Activated CD4-positive, alpha-beta memory T cell treated with anti-CD3 and anti-CD28 coated beads, Interleukin-2, amount 10 ng/mL, durations not matched to agents 7 days and 5 days (primary cell): ENCODE data around the gene SLC10A4. TPM values are rescaled to one million over a fixed set of nuclear protein-coding genes. Genes with fewer than 3 reads are reported as not detected.

Source experiments
- CTCF ChIA-PET: fragments of 350-600 bp; sonication (Branson Sonifier 250); formaldehyde crosslinking; loops from one replicate; lab custom pipeline; 2021; ENCODE audit warnings: antibody characterized with exemption, inconsistent platforms; lab: Charles Lee
- POLR2A ChIA-PET: fragments of 350-600 bp; sonication (Branson Sonifier 250); formaldehyde crosslinking; loops from one replicate; lab custom pipeline; 2021; ENCODE audit warnings: antibody characterized with exemption; lab: Charles Lee
- DNase-seq: peaks from one replicate; pipeline ENCODE4 v3.0.0-alpha.2; 2020
- H3K27ac Mint-ChIP-seq: one replicate; pipeline ENCODE4 v1.8.0; 2021; ENCODE audit warnings: mild to moderate bottlenecking, mixed read lengths
- H3K27me3 Mint-ChIP-seq: one replicate; pipeline ENCODE4 v1.8.0; 2021; ENCODE audit warnings: mixed read lengths
- H3K36me3 Mint-ChIP-seq: one replicate; pipeline ENCODE4 v1.8.0; 2021; ENCODE audit warnings: low read depth, mixed read lengths
- H3K4me1 Mint-ChIP-seq: one replicate; pipeline ENCODE4 v1.8.0; 2021; ENCODE audit warnings: mixed read lengths
- H3K4me3 Mint-ChIP-seq: one replicate; pipeline ENCODE4 v1.8.0; 2021; ENCODE audit warnings: mild to moderate bottlenecking, mixed read lengths
- H3K9me3 Mint-ChIP-seq: one replicate; pipeline ENCODE4 v1.8.0; 2021; ENCODE audit warnings: mixed read lengths
- total RNA-seq, 2 experiments: library from RNA; stranded (reverse); gene quantifications; one replicate each; pipeline ENCODE4 v1.2.3, GENCODE V29; 2021

Gene SLC10A4
- total RNA-seq, 2 experiments from 2014 or later: not detected

GRCh38 chr4:48491514-48492176, 8.5 kb downstream of the SLC10A4 start:
- Mint-ChIP-seq H3K4me3 (no peak overlapping the region), H3K27me3 (peaks cover 48% of the 10 kb centered on the region), H3K9me3 (no peaks in the 10 kb centered on the region), H3K4me1 (peaks cover 4% of the 10 kb centered on the region), H3K36me3 (peaks cover 6% of the 10 kb centered on the region), H3K27ac (no peak overlapping the region)
- CTCF ChIA-PET: no interaction called here
- POLR2A ChIA-PET: no interaction called here
- DNase-seq: no peak

GRCh38 chr4:48493452-48494100, 10.4 kb downstream of the SLC10A4 start:
- POLR2A ChIA-PET: interaction anchor here (1.2 kb wide), 1 partner anchor 152 kb away, joined by 3 read pairs; the partner anchor contains the start of gene SLAIN2
- no peak for DNase-seq
- H3K27me3 Mint-ChIP-seq: peaks cover 33% of the 10 kb centered on the region
- H3K36me3 Mint-ChIP-seq: peaks cover 10% of the 10 kb centered on the region
- H3K4me3 Mint-ChIP-seq: no peak overlapping the region
- CTCF ChIA-PET: no interaction called here
- H3K27ac Mint-ChIP-seq: no peak overlapping the region
- no peaks in the 10 kb centered on the region for H3K9me3 Mint-ChIP-seq
- peaks cover 4% of the 10 kb centered on the region for H3K4me1 Mint-ChIP-seq

DNA sequence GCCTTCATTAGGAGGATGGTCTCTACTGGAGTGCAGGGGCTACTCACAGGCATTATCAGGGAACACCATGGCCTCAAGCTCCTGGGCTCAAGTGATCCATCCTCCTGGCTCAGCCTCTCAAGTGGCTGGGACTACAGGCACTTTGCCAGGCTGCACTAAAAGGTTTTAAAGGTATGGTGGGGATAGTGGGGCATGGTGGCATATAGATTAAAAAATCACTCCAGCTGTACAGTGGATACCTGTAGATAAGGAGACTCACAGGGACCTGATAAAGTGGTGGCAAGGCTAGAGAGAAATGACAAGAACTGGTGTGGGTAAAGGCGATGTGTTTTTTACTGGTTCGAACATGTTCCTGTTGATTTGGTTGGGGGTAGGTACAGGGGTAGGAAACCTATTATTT, 12.8 kb downstream of the SLC10A4 start:
- POLR2A ChIA-PET: no interaction called here
- Mint-ChIP-seq H3K27ac (no peak overlapping the region), H3K4me1 (peaks cover 10% of the 10 kb centered on the region), H3K36me3 (peaks cover 27% of the 10 kb centered on the region), H3K4me3 (no peak overlapping the region), H3K9me3 (no peaks in the 10 kb centered on the region), H3K27me3 (peaks cover 20% of the 10 kb centered on the region)
- CTCF ChIA-PET: no interaction called here
- no peak for DNase-seq

- H3K9me3 Mint-ChIP-seq: no peaks in the 10 kb centered on the region
- peaks cover 10% of the 10 kb centered on the region for H3K4me1 Mint-ChIP-seq
- CTCF ChIA-PET: no interaction called here
- no peak overlapping the region for H3K4me3 Mint-ChIP-seq
- peaks cover 36% of the 10 kb centered on the region for H3K36me3 Mint-ChIP-seq
- no peaks in the 10 kb centered on the region for H3K27me3 Mint-ChIP-seq
- POLR2A ChIA-PET: no interaction called here
- no peak for DNase-seq
- H3K27ac Mint-ChIP-seq: no peak overlapping the region
Observed at GRCh38 chr4:48498895-48499294, 15.8 kb downstream of the SLC10A4 start.

DNA sequence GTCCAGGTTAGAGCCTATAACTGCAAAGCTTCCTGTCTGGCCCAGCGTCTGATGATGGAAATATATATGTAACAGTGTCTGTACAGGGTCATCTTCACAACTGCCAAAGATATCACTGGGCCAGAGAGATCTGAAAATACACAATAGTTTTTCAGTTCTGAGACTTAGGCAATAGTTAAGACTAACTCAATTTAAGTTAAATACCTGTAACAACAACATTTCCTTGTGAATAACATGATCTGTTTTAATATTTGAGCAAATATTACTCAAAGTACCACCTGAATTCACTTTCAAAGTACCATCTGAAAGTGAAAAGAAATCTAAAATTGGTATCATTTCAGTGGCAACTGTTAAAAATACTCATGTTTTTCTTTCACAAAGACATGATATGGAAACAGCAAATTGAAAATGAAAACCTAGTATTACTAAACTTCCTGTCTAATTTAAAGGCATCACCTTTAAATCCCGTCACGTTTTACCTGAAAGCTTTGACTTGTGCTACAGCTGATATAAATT, 16.5 kb downstream of the SLC10A4 start:
- H3K4me1 Mint-ChIP-seq: peaks cover 15% of the 10 kb centered on the region
- no peaks in the 10 kb centered on the region for H3K9me3 Mint-ChIP-seq
- H3K27ac Mint-ChIP-seq: no peak overlapping the region
- CTCF ChIA-PET: no interaction called here
- DNase-seq: no peak
- no peak overlapping the region for H3K4me3 Mint-ChIP-seq
- H3K36me3 Mint-ChIP-seq: peaks cover 36% of the 10 kb centered on the region
- no peaks in the 10 kb centered on the region for H3K27me3 Mint-ChIP-seq
- POLR2A ChIA-PET: interaction anchor here (0.9 kb wide), 1 partner anchor 14 kb away, joined by 3 read pairs; no protein-coding TSS in a partner anchor

DNA sequence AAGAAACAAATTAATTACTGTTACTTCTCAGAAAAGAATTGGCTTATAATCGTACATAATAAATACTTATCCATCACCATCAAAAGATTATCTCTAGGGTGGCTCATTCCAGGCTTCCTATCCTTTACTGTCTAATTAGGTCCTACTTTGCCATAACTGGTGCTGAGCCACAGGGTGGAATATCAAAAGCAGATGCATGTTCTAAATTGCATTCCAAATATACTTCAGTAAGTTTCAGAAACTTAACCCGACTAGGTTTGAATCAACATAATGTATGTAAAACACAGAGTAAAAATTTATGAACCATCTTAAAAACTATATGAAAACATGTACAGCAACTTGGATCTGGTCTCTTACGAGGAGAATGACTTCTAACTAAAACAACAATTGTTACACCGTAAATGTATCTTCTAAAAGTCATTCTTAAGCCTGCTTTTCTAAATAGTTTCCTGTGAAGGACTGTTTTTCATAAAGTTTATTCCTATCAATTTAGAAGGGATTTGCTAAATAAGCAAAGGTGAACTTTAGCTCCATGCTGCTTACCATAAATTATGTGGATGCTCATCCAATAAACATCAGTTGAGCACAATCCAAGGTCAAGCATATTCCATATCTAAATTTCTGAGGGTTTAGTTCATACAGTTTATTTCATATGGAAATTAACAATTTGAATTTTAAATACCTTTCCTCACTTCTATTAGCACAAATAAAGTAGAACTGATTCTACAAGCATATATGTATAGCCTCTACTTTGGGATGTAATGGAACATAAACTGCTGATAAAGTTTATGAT, 20.3 kb downstream of the SLC10A4 start:
- Mint-ChIP-seq H3K9me3 (no peaks in the 10 kb centered on the region), H3K4me3 (no peak overlapping the region), H3K27me3 (no peaks in the 10 kb centered on the region), H3K36me3 (peaks cover 42% of the 10 kb centered on the region), H3K4me1 (peaks cover 17% of the 10 kb centered on the region), H3K27ac (no peak overlapping the region)
- POLR2A ChIA-PET: no interaction called here
- no peak for DNase-seq
- CTCF ChIA-PET: no interaction called here

DNA sequence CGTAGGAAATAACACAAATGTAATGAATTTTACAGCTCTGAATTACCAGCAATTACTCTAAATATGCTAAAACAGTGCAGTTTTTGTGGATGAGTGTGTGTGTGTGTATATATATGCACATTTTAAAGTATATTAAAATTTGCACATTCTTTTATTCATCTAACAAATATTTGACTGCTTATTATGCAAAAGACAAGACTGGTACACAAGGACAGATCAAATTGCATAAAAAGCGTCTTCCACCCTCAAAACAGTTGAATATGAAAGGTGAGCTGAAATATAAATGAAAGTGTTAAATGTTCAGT, 20.8 kb downstream of the SLC10A4 start:
- no peak overlapping the region for H3K27ac Mint-ChIP-seq
- CTCF ChIA-PET: no interaction called here
- POLR2A ChIA-PET: no interaction called here
- peaks cover 43% of the 10 kb centered on the region for H3K36me3 Mint-ChIP-seq
- no peaks in the 10 kb centered on the region for H3K27me3 Mint-ChIP-seq
- peaks cover 16% of the 10 kb centered on the region for H3K4me1 Mint-ChIP-seq
- no peaks in the 10 kb centered on the region for H3K9me3 Mint-ChIP-seq
- no peak overlapping the region for H3K4me3 Mint-ChIP-seq
- no peak for DNase-seq

GRCh38 chr4:48504352-48504751, 21.2 kb downstream of the SLC10A4 start:
- no peaks in the 10 kb centered on the region for H3K27me3 Mint-ChIP-seq
- DNase-seq: no peak
- H3K4me3 Mint-ChIP-seq: no peak overlapping the region
- no peak overlapping the region for H3K27ac Mint-ChIP-seq
- peaks cover 42% of the 10 kb centered on the region for H3K36me3 Mint-ChIP-seq
- ChIA-PET CTCF (no interaction called here), POLR2A (no interaction called here)
- H3K9me3 Mint-ChIP-seq: no peaks in the 10 kb centered on the region
- peaks cover 12% of the 10 kb centered on the region for H3K4me1 Mint-ChIP-seq

DNA sequence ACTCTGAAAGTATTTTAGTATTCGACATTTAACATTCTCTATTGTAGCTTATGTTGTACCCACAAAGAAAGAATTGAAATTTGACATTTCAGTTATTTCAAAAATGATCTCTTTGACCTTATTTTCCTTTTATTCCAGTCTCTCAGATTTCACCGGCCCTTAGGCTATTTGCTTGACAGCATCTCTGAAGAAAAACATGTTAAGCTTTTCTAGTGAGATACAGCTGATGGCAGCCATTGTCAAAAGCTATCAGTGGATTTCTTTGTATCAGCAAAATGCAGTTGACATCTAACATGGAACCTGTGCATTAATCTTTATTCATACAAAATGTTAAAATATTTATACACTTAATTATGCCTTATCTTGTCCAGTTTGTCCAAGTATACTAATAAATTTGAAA, 23.6 kb downstream of the SLC10A4 start:
- H3K9me3 Mint-ChIP-seq: no peaks in the 10 kb centered on the region
- no peak overlapping the region for H3K27ac Mint-ChIP-seq
- CTCF ChIA-PET: no interaction called here
- POLR2A ChIA-PET: no interaction called here
- no peak for DNase-seq
- peaks cover 42% of the 10 kb centered on the region for H3K36me3 Mint-ChIP-seq
- no peak overlapping the region for H3K4me3 Mint-ChIP-seq
- peaks cover 7% of the 10 kb centered on the region for H3K4me1 Mint-ChIP-seq
- no peaks in the 10 kb centered on the region for H3K27me3 Mint-ChIP-seq

DNA sequence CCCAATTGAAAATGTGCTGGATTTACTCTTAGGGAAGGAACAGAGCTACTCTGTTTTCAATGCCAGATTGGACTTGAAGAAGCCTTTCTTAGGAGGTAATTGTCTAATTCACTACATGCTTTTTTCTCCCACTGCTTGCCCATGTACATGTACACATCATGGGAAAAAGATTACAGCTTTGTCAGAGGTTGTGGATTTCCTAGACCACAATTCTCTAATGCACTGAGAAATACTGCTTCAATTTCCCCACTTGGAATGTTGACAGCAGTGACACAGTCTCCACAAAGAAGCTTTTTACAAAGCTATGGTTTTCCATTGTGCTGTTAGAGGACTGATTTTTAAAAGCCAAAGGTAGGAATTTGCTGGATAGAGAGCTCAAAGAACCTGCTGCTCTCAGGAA, 26.4 kb downstream of the SLC10A4 start:
- peaks cover 1% of the 10 kb centered on the region for H3K4me1 Mint-ChIP-seq
- CTCF ChIA-PET: no interaction called here
- H3K27ac Mint-ChIP-seq: no peak overlapping the region
- DNase-seq: no peak
- no peaks in the 10 kb centered on the region for H3K27me3 Mint-ChIP-seq
- no peaks in the 10 kb centered on the region for H3K9me3 Mint-ChIP-seq
- peaks cover 55% of the 10 kb centered on the region for H3K36me3 Mint-ChIP-seq
- POLR2A ChIA-PET: no interaction called here
- no peak overlapping the region for H3K4me3 Mint-ChIP-seq

DNA sequence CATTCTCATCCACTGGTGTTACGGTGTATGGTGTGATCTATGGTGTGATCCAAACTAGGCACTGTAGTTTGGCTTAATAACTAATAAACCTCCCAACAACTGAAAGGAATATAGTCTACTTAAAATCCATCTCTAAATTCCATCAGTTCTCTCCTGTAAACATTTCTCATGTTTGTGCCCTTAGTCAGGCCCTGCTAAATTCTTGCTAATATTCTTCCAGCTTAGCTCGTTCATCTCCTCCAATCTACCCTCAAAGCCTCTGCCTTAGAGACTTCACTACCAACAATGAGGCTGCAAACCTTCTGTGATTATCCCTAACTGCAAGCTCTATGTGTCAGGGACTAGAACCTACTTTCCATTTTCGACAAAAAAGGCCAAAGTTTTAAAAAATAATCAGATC, 35.0 kb downstream of the SLC10A4 start:
- Mint-ChIP-seq H3K27me3 (no peaks in the 10 kb centered on the region), H3K4me3 (no peak overlapping the region), H3K27ac (no peak overlapping the region), H3K36me3 (peaks cover 52% of the 10 kb centered on the region), H3K9me3 (no peaks in the 10 kb centered on the region), H3K4me1 (no peaks in the 10 kb centered on the region)
- POLR2A ChIA-PET: no interaction called here
- CTCF ChIA-PET: no interaction called here
- DNase-seq: no peak

- POLR2A ChIA-PET: interaction anchor here (0.9 kb wide), 1 partner anchor 253 kb away, joined by 3 read pairs; no protein-coding TSS in a partner anchor
- Mint-ChIP-seq H3K36me3 (peaks cover 67% of the 10 kb centered on the region), H3K9me3 (no peaks in the 10 kb centered on the region), H3K4me3 (no peak overlapping the region), H3K27me3 (no peaks in the 10 kb centered on the region), H3K4me1 (no peaks in the 10 kb centered on the region), H3K27ac (no peak overlapping the region)
- DNase-seq: no peak
- CTCF ChIA-PET: no interaction called here
Observed at GRCh38 chr4:48526406-48526805, 43.3 kb downstream of the SLC10A4 start.

DNA sequence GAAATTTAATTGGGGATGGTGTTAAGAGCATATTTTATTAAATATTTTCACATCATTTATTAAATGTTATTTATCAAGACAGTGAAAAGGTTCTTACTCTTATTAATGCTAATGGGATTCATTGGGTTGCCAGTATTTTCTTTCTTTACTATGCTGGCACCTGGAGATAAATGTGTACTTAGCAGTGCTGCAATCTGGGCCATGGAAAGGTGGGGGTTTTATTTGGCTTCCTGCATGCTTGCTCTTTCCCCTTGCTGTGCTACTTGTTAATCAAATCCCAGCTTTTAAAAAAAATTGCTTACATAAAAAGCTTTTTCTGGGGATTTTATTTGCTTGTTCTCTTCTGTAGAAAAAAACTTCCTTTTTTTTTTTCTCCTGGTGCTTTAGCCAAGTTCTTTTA, 55.2 kb downstream of the SLC10A4 start:
- H3K27me3 Mint-ChIP-seq: no peaks in the 10 kb centered on the region
- H3K4me3 Mint-ChIP-seq: no peak overlapping the region
- H3K4me1 Mint-ChIP-seq: no peaks in the 10 kb centered on the region
- CTCF ChIA-PET: no interaction called here
- peaks cover 44% of the 10 kb centered on the region for H3K36me3 Mint-ChIP-seq
- H3K27ac Mint-ChIP-seq: no peak overlapping the region
- DNase-seq: no peak
- H3K9me3 Mint-ChIP-seq: no peaks in the 10 kb centered on the region
- POLR2A ChIA-PET: no interaction called here
